GM12878 (cell line): ENCODE data around the gene TYK2.

ENCODE experiments used
- PAX8 ChIP-seq: fragments of 450-650 bp; IDR thresholded peaks from 2 replicates; pipeline ENCODE4 v1.6.1; 2017; ENCODE audit warnings: mild to moderate bottlenecking, moderate library complexity
- TF ChIP-seq, protein P1 (sequence below): IDR thresholded peaks from 2 replicates; pipeline ENCODE4 v1.6.1; 2012; ENCODE audit warnings: mild to moderate bottlenecking, low read depth, low read length
- TF ChIP-seq, protein P2 (sequence below): IDR thresholded peaks from 2 replicates; pipeline ENCODE4 v1.6.1; 2012; ENCODE audit warnings: low read depth, low read length, improper control_type of control experiment
- TF ChIP-seq, protein P3 (sequence below), 3 experiments: IDR thresholded peaks in 2 of 3; conservative IDR thresholded peaks in 1 of 3; 2 replicates each; pipeline ENCODE4 v1.5.1; 2011; ENCODE audit warnings: low read depth in 3 of 3, low read length in 3 of 3, mild to moderate bottlenecking in 3 of 3, control low read depth in 2 of 3, moderate library complexity in 2 of 3, inconsistent platforms in 1 of 3, mixed read lengths in 1 of 3; ENCODE audit not compliant: control insufficient read depth in 2 of 3, insufficient read depth in 1 of 3; ENCODE audit errors: extremely low read depth in 1 of 3

DNA sequence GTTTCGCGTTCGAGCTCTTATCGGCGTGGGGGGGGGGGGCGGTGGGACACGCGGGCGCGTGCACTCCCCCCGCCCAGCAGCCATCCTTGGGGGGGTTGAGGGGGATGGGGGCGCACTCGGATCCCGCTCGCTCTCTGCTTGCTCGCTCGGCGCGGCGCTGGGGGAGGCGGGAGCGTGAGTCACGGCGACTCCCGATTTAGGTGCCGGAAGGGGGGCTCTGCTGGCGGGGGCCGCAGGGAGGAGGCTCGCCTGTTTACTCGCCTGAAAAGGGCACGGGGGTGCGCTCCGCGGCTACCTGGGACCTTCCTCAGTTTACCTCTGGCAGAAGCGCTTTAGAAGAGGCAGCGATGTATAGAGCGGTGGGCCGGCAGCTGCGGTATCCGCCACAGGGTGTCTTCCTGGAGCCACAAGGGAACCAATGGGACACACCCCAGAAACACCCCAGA is 38.9 kb upstream of the TYK2 start:
- TF ChIP-seq, protein P1, sequence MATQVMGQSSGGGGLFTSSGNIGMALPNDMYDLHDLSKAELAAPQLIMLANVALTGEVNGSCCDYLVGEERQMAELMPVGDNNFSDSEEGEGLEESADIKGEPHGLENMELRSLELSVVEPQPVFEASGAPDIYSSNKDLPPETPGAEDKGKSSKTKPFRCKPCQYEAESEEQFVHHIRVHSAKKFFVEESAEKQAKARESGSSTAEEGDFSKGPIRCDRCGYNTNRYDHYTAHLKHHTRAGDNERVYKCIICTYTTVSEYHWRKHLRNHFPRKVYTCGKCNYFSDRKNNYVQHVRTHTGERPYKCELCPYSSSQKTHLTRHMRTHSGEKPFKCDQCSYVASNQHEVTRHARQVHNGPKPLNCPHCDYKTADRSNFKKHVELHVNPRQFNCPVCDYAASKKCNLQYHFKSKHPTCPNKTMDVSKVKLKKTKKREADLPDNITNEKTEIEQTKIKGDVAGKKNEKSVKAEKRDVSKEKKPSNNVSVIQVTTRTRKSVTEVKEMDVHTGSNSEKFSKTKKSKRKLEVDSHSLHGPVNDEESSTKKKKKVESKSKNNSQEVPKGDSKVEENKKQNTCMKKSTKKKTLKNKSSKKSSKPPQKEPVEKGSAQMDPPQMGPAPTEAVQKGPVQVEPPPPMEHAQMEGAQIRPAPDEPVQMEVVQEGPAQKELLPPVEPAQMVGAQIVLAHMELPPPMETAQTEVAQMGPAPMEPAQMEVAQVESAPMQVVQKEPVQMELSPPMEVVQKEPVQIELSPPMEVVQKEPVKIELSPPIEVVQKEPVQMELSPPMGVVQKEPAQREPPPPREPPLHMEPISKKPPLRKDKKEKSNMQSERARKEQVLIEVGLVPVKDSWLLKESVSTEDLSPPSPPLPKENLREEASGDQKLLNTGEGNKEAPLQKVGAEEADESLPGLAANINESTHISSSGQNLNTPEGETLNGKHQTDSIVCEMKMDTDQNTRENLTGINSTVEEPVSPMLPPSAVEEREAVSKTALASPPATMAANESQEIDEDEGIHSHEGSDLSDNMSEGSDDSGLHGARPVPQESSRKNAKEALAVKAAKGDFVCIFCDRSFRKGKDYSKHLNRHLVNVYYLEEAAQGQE = no peak
- no peak for TF ChIP-seq PAX8
- TF ChIP-seq, protein P2, sequence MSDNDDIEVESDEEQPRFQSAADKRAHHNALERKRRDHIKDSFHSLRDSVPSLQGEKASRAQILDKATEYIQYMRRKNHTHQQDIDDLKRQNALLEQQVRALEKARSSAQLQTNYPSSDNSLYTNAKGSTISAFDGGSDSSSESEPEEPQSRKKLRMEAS = no peak
- TF ChIP-seq, protein P3, sequence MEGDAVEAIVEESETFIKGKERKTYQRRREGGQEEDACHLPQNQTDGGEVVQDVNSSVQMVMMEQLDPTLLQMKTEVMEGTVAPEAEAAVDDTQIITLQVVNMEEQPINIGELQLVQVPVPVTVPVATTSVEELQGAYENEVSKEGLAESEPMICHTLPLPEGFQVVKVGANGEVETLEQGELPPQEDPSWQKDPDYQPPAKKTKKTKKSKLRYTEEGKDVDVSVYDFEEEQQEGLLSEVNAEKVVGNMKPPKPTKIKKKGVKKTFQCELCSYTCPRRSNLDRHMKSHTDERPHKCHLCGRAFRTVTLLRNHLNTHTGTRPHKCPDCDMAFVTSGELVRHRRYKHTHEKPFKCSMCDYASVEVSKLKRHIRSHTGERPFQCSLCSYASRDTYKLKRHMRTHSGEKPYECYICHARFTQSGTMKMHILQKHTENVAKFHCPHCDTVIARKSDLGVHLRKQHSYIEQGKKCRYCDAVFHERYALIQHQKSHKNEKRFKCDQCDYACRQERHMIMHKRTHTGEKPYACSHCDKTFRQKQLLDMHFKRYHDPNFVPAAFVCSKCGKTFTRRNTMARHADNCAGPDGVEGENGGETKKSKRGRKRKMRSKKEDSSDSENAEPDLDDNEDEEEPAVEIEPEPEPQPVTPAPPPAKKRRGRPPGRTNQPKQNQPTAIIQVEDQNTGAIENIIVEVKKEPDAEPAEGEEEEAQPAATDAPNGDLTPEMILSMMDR (IDR thresholded peaks at IDR 0.05 in 2 of 3, conservative IDR thresholded peaks at IDR 0.05 in 1 of 3; ENCODE audit: control insufficient read depth in 2 of 3, extremely low read depth in 1 of 3, insufficient read depth in 1 of 3, low read depth in 3 of 3, low read length in 3 of 3) = no peak
